ENCODE data around the gene GSDME.

GSDME gene

DNA sequence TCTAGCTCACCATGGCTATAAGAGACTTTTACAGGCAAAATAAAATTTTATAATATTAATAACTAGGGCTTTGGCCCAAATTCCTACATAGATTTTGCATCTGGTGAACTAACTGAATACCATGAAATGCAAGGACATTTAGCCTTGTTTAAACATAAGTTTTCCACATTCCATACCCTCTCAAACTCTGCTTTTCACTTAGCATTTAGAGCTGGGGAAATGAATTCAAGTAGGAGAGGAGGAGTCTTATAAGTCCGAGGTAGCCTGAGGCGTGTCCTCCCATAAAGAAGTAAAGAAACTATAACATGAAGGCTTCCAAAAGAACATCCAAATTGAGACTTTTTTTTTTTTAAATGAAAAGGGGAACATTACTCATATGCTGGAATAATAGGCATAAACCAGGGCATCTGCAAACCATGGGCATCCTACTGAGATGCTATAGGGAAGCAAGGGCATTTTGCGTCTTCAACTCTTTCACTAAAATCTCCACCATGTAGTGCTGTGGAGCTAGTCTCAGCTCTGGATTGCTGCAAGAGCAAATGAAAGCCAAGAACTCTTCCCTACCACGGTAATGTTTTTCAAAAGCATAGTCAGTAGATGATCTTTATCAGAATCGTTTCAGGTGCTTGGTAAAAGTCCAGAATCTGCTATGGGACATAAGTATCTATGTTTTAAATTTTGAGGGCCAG, 104.9 kb downstream of the GSDME start:
- no peak for DNase-seq (ENCODE audit: low spot score)

Data from CD4-positive, alpha-beta T cell treated with Interleukin-6 at 100 ng/mL for 8 hours (primary cell).